DMS153 (cell line): ENCODE measurements around the gene DDTL.
A peak's percentile ranks its signal among the peaks of the same experiment; 100 is the strongest.
"Not testable (repeated sequence)": the region's sequence is repeated elsewhere in the genome, so short reads cannot be mapped to it uniquely, and the experiment has no call there.

Experiments used
- DNase-seq: peaks from one replicate; lab custom pipeline; 2025; lab: John Stamatoyannopoulos, UW

Gene DDTL

DNA sequence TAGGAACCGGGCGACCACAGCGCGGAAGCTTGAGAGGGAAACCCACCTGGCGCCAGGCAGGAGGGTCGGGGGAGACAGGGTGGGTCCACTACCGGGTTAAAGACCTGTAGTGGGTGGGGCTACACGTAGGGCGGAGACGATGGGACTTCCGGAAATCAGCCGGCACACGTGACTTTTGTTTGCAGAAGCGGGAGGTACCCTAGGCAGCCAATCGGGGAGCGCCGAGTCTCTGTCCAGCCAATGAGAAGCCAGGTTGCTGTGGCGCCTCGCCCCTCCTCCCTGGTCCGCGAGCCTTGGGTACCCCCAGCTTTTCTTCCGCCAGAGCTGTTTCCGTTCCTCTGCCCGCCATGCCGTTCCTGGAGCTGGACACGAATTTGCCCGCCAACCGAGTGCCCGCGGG lies at the start of gene DDTL:
Gene DDTL, plus strand, starts transcription at position 321 of the 400 bp plus-strand sequence. Its CDS starts 27 bp downstream, at position 348.
- DNase-seq = not testable (repeated sequence)

DNA sequence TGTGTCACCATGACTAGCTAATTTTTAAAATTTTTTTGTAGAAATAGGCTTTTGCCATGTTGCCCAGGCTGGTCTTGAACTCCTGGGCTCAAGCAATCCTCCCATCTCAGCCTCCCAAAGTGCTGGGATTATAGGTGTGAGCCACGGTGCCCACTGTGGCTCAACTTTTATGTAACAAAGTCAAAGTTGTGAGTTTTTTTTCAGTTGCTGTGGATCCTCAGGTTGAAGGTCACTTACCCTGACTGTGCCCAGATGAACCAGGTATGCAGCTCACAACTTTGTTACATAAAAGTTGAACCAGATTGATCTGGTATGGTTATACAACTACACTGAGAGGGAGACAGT lies 46.4 kb upstream of the DDTL start:
- DNase-seq = not testable (repeated sequence)

DNA sequence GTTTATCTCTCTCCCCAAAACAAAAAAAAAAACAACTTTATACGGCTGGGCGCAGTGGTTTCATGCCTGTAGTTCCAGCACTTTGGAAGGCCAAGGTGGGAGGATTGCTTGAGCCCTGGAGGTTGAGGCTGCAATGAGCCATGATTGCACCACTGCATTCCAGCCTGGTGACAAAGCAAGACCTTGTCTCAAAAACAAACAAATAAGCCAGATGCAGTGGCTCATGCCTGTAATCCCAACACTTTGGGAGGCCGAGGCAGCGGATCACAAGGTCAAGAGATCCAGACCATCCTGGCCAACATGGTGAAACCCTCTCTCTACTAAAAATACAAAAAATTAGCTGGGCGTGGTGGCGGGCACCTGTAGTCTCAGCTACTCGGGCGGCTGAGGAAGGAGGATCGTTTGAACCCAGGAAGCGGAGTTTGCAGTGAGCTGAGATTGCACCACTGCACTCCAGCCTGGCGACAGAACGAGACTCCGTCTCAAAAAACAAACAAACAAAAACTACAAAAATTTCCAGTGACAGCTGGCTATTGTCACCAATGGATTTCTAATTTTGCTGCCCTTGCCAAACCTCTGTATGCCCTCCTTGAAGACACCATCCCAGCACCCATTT lies 45.0 kb upstream of the DDTL start:
- DNase-seq = not testable (repeated sequence)

DNA sequence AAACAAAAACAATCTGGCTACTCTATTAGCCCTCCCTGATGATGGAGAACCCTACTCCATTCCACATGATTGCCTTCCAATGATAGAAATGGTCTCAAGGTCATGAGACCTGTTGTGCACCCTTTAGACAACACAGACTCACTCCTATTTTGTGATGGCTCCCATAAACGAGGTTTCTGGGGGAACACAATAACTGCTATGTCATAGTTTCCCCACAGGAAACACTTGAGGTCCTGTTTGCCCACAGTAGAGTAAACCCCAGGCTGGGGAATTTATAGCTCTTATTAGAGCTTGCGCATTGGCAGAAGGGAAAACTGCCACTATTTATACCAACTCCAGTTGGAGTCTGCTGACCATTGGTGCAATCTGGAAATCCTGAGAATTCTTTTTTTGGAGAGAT lies 43.8 kb upstream of the DDTL start:
- DNase-seq = no peak

DNA sequence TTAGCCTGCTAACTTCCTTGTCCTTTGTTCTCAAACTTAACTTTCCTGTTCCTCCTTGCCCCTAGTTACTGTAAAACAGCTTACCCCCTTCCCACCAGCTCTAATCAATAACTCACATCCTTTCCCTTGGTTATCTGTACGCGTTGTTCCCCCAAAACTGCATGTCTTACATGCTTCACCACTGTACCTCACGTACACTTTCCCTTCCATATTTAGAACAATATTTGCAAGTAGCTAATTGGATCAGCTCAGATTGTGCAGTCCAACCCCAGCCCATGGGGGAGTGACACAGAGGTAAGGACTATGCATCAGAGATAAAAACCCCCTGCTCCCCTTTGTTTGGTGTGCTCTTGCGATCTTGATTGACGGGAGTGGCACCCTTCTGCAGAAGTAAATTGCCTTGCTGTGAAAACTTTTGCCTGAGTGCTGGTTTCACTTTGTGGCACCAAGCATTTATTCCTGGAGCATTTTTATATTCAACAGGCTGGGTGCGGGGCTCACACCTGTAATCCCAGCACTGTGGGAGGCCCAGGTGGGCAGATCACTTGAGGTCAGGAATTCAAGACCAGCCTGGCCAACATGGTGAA lies 41.6 kb upstream of the DDTL start:
- no peak for DNase-seq

DNA sequence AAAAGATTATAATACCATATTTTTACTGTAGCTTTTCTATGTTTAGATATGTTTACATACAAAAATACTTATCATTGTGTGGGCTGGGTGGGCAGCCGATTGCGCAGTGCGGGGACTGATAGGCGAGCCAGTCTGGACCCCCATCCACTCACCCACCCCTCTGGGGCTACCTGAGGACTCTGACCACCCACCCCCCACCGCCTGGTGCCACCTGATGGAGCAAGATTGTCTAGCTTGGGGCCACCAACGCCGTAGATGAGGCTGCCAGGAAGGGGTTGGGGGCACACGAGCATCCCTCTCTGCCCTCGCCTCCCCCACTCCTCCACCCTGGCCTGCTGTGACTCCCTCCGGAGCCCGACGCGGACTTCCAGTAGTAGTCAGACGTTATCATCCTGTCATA lies 40.1 kb upstream of the DDTL start:
- DNase-seq = no peak

DNA sequence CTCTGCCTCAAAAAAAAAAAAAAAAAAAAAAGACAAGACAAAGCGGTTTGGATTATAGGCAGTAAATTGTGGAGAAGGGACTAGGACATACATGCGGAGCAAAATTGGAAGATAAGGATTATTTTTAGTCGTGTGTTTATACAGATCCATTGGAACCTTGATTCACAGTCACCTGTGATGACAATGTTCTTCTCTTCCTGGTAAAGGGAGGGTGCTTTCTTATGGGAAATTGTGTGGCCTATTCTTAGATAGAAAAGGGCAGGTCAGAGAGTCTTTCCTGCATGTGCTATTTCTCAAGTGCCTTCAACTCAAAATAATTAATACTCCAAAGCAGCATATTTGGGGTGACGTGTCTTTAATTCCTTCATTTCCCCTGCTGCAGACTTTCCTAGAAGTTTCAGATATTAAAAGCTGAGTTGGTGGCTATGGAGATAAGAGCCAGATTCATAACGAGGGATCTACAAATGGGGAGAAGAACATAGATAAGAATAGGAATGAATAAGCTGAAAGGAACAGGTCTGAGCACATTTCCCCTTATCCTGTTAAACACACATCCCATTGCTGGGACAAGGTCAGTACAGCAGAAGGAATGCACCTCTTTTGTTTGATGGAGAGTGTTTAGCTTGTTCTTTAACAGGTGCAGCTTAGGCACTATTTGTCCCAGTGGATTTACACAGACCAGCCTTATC lies 28.2 kb upstream of the DDTL start:
- peak; percentile 56 for DNase-seq

DNA sequence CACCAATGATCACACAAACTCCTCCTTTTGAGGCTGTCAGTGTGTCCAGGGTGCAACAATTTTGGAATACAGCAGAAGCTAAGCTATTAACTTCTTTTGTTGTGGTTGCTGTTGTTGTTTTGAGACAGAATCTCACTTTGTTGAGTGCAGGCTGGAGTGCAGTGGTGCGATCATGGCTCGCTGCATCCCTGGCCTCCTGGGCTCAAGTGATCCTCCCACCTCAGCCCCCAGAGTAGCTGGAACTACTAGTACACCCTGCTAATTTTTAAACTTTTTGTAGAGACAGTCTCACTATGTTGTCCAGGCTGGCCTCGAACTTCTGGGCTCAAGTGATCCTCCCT lies 27.7 kb upstream of the DDTL start:
- DNase-seq = no peak

DNA sequence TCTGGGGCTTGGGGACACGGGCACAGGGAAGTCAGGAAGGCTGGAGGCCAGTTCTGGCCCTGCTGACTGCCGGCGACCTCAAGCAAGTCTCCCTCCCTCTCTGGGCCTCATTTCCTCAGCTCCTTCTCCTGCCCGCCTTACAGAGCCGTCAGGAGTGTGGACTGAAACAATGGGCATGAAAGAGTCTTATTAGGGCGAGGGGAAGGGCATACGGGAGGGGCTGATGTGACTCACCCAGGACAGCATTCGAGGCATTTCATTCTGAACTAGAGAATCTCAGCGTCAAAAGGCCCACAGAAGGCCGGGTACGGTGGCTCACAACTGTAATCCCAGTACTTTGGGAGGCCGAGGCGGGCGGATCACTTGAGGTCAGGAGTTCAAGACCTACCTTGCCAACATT lies 26.5 kb upstream of the DDTL start:
- DNase-seq = not testable (repeated sequence)

DNA sequence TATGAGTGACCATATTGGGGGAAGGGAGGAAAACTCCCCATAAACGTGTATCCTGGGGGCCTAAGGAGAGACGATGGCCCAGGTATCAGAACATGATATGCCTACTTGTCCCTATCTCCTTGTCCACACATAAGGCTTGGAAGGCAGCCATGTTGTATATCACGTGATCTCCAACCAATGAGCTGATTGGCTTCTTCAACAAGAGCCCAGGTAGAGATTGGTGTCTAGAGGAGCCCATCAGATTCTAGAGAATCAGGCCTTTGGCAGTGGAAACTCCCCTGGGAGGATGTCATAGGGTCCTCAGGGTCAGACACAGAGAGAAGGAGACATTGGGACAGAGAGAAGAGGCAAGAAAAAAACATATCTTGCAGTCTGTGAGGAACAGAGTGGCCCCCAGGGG lies 19.3 kb upstream of the DDTL start:
- not testable (repeated sequence) for DNase-seq

DNA sequence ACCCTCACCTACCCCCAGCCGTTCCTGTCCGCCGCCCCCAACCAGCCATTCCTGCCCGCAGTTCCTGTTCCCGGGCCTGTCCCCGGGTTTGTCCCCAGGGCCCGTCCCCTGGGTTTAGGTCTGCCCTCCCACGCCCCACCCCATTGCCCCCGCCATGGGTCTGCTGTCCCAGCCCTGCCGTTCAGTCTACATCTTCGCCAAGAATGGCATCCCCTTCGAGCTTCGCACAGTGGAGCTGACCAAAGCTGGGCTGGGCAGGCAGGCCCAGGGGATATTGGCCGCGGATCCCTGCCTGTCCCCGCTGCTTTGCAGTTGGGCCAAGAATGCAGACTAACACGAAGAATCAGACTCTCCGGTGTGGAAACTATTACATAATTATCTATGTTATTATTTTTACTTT lies 16.9 kb upstream of the DDTL start:
- not testable (repeated sequence) for DNase-seq

DNA sequence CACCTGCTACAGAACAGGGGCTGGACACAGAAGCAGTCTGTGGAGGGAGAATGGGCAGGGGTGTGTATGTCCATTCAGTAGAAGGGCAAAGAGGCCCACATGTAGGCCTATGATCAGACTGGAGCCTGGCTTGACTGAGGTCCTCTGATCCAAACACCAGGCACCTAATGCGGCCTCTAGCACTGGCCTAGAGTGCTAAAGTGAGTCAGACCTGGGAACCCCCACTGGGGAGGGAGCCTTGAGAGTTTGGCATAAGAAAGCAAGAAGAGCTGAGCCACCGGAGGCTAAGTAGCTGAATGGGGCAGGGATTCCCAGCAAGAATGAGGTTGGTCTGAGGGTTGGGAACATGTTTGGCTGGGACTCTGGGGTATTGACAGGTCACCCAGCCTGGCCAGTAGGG lies 15.3 kb upstream of the DDTL start:
- not testable (repeated sequence) for DNase-seq

DNA sequence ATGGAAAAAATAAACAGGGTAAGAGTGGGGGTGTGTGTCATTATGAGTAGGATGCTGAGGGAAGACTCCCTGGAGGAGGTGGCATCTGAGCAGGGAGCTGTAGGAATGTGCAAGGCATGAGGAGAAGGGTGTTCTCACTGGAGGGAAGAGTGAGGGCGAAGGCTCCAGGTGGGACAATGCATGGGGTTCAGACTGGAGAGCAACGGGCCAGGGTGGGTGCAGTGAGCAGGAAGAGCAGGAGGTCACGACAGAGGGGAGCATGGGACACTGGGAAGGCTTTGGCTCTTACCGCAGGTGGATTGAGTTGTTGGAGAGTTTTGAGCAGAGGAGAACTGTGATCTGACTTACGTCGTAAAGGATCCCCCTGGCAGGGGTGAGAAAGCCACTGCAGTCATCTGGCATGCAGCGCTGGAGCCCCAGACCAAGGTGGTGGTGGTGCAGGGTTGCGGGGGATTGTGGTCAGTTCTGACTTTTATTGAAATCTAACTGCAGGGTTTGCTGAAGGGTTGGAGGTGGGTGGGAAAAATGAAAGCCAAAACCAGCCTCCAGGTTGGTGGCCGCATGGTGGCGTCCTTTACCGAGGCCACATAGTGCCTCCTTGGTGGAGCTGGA lies 13.8 kb upstream of the DDTL start:
- DNase-seq = not testable (repeated sequence)

DNA sequence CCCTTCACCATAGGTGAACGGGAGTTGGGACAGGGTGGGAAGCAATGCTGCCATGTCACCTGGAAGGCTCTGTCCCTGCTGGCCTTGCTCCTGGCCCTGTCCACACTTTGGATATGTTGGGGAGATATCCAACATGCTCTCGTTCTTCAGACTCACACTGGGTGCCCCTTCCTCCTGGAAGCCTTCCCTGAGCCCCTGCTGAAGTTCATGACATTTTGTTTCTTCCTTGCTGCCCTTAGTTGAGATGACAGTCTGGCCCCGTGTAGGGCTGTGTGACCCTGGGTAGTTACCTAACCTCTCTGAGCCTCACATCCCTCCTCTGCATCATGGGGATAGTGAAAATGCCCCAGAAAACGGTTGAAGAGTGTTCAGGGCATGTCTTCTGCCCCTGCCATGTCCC lies 13.2 kb upstream of the DDTL start:
- DNase-seq = not testable (repeated sequence)

DNA sequence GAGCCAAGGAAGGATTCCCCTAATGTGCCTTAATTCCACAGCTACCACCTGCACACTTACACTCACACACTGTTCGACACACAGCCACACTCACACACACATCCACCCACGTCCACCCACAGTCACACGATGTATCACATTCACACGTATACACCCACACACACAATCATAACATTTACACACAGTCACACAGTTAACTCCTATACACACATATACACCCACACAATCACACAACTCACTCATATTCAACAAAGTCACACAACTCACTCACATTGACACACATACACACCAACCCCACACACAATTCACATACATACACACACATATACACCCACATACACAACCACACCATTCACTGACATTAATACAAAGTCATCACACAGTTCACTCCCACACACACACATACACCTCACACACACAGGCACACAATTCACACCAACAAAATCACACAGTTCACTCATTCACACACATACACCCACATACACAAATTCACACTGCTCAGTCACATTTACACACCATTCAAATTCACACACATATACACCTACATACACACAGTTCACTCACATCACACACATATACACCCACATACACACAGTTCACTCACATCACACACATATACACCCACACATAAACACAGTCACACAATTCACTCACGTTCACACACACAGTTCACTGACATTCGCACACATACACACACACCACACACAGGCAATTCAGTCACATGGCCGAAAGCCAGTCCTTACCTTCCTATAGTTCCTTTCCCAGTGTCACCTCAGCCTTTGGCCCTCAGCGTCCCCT lies 12.3 kb upstream of the DDTL start:
- DNase-seq = not testable (repeated sequence)

DNA sequence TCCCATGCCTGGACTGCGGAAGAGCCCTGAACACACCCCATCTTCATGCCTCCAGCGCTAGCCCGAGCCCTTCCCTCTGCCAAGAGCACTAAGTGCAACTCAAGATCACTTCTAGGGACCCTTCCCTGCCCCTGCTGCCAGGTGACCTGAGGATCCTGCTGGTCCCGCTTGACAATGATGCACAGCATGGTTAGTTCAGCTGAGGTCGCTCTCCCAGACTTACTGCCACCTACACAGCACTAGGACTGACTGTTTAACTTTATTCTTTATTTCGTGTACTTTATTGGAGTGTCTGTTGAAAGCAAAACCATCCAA lies 11.7 kb upstream of the DDTL start:
- DNase-seq = not testable (repeated sequence)

DNA sequence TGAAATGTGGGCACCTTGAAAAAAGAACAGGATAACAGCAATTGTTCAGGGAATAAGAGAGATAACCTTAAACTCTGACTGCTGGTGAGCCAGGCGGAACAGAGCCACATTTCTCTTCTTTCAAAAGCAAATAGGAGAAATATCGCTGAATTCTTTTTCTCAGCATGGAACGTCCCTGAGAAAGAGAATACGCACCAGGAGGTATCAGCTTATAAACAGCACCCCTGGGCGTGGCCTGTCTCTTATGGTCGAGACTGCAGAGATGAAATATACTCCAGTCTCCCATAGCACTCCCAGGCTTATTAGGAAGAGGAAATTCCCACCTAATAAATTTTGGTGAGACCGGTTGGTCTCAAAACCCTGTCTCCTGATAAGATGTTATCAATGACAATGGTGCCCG lies 10.8 kb upstream of the DDTL start:
- DNase-seq = not testable (repeated sequence)

DNA sequence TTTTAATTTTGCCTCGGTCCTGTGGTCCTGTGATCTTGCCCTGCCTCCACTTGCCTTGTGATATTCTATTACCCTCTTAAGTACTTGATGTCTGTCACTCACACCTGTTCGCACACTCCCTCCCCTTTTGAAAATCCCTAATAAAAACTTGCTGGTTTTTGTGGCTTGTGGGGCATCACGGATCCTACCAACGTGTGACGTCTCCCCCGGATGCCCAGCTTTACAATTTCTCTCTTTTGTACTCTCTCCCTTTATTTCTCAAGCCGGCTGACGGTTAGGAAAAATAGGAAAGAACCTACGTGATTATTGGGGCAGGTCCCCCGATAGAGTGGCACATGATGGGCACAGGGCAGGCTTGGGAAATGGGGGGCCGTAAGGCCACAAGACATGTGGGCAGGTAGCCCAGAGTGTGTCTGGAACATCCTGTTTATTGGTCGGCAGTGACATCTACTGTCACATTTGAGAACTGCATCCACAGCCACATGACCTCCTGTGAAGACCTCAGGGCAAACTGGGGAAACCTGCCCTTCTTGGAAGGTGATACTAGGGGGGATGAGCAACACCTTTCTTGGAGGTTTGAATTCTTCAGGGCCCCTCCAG lies 10.3 kb upstream of the DDTL start:
- peak; percentile 32 for DNase-seq

DNA sequence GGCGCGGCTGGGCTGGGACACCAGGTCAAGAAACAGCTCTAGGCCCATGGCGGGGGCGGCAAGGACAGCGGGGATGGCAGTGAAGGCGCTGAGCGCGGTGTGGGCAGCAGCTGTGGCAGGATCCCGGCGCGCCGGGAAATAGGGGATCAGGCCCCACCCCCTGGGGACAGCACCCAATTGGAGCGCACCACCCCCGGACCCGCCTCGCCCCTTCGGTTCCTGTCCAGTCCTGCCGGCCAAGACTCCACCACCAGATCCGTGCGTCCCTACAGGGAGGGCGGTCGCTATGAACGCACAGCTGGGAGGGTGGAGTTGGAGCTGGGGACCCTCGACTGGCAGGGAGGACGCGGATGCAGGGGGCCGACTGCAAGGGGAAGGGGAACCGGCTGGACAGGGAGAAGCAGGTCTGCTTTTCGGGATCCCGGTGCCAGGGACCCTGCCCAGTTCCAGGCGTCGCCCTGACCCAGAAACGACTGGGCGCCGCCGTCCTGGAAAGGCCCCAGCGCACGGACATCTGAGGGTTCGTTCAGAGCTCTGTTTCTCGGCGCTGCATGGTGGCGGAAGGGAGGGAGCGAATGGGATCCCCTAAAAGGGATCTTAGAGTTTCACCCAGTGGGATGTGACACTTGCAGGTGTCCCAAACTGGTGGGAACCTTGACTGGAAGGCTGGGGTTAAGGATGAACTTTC lies 5.5 kb upstream of the DDTL start, which contains the start of gene GSTT2B:
Gene GSTT2B, minus strand, starts transcription at position 112 of the 688 bp plus-strand sequence. Its CDS starts 64 bp downstream, at position 48.
- DNase-seq = not testable (repeated sequence)

DNA sequence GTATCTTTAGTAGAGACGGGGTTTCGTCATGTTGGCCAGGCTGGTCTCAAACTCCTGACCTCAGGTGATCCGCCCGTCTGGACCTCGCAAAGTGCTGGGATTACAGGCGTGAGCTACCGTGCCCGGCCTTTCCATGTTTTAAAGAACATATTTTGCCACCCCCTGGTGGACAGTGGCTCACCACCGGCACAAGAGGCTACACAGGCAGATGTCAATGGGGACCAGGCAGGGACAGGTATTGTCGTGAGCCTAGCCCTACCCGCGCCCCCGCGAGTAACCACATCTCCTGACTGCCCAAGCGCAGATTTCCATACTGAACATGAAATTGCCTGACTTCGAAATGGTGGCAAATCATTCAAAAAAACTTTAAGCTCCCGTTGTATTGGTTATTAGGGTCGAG lies 594 bp upstream of the DDTL start:
- DNase-seq = not testable (repeated sequence)

DNA sequence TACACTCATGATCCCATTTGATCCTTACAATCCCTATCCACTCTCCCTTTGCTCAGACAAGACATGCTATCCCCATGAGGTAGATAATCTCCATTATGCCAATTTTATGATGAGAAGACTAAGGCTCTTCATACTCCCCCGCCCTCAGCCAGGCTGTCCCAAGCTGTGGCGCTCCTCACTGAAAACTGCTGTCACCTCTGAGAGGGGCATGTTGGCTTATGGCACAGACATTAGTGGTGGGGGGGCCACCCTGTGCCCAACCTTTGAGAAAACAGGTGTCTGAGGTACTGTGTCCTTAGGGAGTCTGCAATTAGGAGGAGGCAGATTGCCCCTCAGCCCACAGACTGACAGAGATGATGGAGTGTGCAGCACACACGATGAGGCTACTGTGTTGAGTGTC lies 2.4 kb downstream of the DDTL start:
- no peak for DNase-seq
